Medulla oblongata (tissue), 1 donor: ENCODE data around the gene MAP3K7.

Source experiments
- DNase-seq: peaks from one replicate; pipeline ENCODE4 v3.0.0-alpha.2; 2015; ENCODE audit errors: extremely low spot score

MAP3K7 gene

DNA sequence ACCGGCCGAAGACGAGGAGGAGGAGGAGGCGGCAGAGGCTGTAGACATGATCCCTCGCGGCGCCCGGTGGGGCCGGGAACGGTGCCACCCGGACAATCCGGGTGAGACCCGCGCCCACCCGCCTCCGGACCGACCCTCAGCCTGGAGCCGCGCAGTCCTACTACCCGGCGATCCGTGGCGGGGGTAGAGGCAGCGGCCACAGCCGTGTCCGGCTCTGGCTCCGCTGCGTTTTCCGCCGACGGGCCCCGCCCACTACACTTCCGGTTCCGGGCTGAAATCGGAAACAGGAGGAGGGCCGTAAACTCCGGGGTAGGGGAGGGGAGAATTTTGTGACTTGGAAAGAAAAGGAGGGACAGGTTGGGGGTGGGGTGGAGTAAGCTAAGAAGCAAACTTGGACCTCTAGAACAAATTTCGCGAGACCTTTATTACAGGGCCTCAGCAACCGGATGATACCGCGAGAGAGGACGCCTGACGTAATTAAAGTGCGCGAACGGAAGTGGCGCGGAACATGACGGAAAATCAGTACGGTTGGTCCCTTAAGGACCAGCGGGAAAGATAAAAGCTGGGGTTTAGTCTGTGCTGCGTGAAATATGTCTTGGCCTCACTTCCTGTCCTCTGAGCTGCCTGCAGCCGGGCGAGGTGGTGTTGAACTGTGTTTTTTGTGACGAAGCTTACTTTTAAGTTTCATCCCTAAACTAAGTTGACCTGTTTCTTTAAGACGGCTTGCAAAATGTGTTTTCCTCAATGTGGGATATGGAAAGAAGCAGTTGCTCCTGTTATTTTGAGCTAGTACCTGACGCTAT lies at the start of gene MAP3K7:
Gene MAP3K7 (minus strand): TSS at position 237 of the 803 bp plus-strand sequence. CDS start 189 bp downstream, at position 48.
- peak; percentile 96 for DNase-seq

DNA sequence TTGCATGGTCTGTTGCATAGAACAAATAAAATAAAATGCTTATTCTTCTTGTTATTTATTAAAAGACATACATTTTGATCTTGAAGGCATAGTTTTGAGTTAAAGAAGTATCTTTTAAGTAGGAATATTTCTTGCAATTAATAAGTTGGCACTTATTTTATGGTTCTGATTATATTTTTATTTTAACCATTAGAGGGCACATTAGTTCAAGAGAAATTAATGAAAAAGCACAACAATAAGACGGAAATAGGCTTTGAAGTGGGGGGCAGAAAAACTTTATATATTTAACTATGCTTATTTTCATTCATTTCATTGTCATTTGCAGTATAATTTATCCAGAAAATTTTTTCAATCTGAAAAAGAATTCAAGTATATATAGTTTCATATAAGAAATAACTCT lies 44.2 kb upstream of the MAP3K7 start:
- no peak for DNase-seq

DNA sequence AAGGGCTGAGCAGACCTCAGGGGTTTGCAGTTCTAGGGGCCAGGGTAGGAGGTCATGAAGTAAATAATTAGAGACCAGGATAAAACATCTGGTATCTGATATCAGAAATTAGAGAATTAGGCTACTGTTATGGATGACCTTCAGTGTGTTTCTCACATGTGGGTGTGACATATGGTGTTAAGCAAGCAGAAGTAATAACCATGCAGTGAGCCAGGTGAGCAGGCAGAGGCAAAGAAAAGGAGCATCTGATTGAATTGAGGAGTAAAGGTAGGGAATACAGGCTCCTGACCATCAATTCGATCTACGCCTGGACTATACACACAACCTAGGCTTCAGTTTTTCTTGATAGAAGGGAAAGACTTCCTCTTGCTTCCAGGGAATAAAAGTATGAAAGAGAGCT lies 34.7 kb upstream of the MAP3K7 start:
- no peak for DNase-seq

DNA sequence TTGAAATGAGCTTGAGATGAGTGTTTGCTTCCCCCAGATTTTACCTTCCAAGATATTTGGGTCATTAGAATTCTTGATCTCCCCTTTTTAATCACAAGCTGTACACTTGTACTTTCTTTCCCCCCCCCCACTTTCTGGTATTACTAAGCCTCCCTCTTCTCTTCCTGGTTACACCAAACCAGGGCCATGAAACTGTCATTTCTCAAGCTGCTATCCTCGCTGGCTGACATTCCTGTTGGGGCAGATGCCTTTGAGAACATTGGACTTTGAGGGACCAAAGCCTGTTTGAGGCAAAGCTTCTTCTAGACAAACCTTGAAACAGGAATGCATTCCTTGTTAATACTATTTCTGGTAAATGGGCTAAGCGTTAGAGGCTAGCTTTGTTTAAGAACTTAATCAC lies 32.3 kb upstream of the MAP3K7 start:
- no peak for DNase-seq

DNA sequence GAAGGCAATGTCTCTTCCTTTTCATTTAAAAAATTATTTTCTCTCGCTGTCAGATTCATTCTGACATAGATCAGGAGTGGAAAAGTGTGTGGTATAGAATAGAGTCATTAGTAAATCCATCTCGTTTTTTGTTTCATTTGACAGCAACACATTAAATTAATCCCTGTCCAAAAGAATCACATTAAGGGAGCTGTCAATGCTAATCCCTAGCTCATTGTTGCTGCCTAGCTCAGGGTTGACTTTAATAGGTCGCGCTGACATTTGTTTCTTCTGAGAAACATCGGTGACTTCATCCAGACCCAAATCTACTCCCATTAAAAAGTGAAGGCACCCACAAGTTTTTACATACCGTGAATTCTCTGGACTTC lies 25.4 kb upstream of the MAP3K7 start:
- DNase-seq = no peak

DNA sequence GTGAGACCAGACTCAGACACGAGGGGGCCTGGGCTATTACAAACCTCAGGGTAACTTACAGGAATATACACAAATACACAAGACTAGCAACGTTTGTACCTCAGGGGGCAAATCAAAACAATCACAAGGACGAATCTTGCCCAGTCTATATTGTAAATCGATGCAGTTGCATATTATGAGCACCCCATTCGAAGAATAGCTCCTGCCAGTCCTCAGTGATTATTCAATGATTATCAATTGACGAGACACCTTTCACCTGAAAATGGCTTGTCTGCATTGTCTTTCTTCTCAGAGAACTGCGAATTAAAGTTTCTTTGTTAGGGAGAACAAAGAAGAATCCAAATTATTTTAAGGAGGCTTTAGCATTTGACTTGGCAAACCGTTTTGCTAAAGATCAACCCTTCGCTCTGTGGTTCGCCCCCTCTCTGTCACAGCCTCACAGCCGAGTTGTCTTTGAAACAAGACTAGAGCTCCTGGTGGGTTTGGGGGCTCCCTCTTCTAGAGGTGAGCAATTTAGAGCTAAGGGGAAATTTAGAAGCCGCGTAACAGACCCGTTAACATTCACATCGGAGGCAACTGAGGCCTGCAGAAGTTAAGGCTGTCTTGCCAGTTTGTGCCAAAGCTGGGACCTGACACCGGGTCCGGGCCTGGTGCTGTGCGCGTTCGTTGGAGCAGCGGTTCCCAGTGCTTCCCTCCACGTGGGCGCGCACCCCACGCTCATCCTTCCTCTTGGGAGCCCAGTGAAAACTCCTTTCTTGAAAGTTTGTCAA lies 24.9 kb upstream of the MAP3K7 start:
- DNase-seq = no peak

DNA sequence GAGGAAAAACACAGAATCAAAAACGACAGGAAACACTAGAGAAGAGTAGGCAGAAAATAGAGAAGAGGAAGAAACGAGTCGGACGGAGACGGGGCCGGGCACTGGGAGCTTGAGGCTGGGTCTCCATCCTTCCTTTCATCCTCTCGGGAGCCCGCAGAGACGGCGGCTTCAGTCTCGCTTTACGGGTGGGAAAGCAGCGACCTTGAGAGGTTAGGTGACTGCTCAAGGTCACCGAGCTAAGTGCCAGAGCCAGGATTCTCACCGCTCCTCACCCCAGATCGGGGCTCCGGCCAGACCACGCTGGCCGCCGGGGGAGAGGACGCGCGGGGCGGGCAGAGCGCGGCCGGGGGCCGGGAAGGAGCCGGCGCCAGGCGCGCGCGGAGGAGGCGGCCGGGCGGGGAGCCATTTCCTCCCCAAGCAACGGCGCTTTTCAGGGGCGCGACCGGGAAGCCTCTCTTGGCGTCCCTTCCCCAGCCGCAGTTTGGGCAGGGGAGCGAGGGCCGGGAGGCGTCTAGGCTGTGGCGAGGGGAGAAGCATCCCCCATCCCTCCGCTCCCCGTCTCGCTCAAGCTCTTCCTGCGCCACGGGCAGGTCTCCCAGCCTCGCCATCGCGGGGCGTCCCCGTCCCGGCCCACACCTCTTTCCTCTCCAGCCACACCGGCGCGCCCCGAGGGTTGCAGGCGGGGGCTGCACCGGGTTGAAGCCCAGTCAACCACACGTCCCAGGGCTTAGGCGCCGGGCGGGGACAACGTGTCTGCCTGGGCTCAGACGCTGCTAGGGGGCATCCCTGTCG lies 24.1 kb upstream of the MAP3K7 start:
- DNase-seq = peak; percentile 34

DNA sequence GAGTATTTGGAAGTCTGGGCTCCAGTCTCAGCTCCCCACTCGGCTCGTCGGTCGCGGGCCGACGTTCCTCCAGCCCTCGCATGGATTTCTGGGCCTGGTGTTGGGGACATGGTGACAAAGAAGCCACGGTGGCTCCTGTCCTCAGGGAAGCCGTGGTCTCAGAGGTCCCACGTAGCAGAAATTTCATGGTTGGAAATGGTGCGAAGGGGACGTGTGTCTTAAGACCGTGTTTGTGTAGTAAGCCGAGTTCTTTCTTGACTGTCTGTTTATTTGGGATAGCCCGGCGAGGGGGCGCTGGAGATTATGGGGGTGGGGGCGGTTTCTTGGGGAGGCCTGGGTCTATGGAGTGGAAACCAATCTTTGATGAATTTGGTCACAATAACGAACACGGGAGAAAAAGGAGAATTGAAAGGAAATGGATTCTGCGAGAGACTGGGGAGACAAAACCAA lies 23.5 kb upstream of the MAP3K7 start:
- DNase-seq = peak; percentile 6

DNA sequence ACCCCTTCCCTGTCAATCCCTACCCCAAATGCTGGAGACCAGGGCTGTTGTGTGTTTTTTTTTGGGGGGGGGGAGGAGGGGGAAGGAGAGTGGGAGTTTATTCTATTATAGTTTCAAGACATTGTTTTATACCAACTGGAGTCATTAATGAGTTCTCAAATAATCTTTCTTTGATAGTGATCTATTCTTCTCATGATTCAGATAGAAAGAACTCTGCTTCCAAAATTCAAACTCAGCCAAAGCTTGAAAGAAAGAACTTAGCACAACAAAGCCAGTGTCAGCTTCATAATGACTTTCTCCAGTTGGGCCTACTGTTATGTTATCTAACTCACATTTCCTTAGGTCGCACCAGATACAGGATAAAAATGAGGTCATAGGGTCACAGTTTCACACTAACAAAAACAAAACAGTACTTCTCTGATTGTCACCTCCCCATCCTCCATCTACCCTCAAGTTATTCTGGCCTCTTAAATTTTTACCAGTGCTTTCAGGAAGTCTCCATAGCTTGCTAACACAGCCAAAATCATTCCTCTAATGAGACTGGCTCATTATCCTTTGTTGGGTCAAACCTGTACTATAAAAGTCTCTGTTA lies 19.0 kb upstream of the MAP3K7 start:
- DNase-seq = no peak

DNA sequence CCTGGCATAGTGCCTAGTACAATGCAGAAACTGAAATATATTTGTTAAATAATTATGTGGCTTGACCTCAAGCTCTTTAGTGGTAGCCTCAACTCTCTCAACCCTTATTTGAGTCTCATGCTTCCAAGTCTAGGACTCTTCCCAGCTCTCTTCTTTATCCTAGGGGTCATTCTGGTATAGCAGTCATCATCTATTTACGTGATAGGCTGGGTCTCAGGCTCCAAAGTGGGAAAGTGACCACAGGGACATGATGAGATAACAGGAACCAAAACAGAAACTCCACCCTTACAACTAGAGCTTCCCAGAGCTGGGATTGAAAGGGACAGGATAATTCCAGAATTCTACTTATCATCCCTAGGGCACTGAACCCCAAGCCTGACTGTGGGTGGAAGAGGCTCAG lies 17.7 kb upstream of the MAP3K7 start:
- no peak for DNase-seq

DNA sequence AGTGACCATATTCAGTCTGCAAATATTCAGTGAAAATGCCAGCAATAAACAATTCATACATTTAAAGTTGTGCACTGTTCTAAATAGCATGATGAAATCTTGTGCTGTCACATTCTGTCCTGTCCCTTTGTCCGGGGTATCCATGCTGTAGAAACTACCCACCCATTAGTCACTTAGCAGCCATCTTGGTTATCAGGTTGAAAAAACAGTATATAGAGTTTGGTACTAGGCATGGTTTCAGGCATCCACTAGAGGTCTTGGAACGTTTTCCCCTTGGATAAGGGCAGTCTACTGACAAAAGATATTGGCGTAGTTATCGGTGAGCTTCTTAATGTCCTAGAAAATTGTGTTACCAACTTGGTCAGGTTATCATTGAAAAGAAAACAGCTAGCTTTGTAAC lies 12.3 kb upstream of the MAP3K7 start:
- no peak for DNase-seq

DNA sequence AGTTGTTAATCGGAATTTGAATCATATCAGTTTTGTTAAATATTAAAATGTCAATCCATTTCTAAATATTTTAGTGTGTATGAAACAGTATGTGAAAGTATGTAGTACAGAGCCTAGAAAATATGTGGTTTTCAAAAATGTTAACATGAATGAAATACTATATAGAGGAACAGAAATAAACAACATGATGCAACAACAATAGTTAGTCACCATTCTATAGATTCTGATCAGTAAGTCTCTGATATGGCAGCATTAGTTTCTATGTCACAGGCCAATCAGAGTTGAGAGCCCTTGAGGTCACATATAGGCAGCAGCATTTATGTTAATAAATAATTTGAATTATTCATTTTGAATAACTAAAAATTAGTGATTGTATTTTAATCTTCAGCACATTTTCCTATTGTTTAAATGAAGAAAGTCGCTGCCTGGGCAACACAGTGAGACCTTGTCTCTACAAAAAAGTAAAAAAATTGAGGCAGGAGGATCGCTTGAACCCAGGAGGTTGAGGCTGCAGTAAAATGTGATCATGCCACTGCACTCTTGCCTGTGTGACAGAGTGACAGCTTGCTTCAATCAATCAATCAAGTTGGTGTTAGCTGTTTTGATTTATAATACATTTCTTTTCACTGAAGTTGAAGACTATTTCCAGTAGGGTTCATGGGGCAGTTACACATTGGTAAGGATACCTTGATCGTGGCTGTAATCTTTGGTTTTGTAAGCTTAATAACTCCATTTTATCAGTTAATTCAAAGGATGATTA lies 11.5 kb upstream of the MAP3K7 start:
- DNase-seq = no peak

DNA sequence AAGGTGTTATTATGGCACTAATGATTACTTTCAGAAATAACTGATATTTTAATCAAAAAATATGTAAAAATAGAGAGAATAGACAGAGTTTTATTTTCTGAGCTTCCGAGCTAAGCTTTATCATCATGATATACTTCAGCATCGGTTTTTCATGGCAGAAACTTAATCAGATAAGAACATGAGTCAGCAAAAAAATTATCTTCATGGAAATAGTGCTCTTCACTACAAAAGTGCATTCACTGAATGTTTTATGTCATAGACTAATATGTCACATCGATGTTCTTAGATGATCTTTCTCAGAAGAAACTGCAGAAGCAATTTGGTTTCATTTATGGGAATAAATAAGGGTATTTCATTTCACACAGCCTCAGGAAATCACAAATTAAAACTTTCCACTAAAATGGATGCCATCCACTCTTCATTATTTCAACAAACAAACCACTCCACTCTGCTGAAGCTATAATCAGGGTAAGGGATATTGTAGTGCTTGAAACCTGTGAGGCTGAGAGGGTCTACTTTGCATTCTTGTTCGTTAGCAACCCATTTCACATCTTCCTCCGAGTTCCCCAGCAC lies 10.2 kb upstream of the MAP3K7 start:
- no peak for DNase-seq

DNA sequence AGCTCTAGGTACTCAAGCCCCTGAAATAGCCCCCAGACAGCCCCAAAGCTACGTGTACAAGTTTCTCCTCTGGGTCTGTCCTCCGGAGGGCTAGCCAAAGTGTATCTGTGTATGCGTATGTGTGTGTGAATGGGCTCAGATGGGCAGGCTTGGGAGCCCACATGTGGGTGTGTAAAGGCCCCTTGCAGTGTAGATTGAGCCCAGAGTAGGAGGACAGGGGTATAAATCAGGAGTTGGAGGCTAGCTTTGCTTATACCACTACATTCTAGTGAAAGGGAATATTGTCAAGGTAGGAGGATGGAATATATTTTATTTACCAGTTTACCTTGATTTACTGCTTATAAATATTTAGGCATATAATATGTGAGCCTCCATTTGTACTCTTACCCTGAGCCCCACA lies 9.0 kb upstream of the MAP3K7 start:
- DNase-seq = no peak

DNA sequence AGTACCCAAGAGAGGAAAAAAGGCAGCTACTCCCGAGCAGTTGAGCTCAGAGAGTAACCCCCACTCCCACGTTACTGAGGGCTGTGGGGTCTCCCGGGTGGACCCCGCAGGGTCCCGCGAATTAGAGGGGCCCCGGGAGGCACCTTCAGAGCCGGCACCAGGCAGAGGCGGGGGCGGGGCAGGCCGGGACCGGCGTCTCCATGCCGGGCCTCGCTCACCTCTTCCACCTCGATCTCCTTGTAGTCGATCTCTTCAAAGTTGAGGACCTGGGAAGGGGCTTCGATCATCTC lies 381 bp downstream of the MAP3K7 start:
- DNase-seq = no peak

DNA sequence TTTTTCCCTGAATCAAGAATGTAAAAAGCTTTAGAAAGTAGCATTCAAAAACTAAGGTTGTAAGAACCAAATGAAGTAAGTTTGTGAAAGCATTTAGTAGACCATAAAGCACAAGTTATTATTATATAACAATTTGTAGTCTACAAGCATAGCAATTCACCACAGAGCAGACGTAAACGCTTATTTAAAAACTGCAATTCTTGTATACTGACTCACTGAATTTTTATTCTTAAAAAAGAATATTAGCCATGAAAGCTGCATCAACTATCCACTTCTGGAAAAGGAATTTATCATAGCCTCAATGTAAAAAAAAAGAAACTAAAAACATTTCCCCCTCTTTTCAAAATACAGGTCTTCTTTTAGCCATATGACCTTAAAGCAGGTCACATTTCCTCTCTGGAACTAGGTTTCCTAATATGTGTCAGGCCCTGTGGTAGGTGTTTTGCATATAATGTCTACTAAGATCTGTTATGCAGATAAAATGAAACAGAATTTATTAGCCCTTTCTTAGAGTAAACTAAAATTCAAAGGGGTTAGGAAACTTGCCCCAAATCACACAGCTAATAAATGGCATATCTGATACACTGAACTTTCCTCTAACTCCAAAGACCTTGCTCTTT lies 2.1 kb downstream of the MAP3K7 start:
- no peak for DNase-seq

DNA sequence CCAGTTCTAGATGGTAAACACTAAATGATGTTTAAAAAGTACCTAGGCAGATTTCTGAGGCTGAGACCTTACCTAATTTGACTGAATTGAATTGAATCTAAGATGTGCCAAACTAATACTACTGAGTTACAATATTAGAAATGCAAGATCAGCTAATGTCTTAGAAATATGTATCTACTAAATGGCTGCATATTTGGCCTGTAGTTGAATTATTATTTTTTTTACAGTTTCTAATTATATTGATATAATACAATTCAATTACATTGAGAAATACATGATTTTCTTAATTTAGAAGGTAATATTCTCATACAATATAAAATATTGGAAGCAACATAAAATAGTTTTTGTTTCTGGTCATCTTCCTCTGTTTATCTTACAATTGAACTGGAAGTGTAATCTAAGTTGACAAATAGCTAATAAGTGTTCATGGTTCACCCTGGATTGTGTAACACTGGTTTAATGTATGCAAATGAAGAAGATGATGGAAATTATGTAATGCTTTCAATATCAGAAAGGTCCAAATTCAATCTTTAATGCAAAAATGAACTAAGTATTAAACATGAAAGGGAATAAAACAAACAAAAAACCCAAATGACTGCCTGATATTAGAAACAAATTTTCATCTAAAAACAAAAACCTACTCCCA lies 2.9 kb downstream of the MAP3K7 start:
- DNase-seq = no peak

DNA sequence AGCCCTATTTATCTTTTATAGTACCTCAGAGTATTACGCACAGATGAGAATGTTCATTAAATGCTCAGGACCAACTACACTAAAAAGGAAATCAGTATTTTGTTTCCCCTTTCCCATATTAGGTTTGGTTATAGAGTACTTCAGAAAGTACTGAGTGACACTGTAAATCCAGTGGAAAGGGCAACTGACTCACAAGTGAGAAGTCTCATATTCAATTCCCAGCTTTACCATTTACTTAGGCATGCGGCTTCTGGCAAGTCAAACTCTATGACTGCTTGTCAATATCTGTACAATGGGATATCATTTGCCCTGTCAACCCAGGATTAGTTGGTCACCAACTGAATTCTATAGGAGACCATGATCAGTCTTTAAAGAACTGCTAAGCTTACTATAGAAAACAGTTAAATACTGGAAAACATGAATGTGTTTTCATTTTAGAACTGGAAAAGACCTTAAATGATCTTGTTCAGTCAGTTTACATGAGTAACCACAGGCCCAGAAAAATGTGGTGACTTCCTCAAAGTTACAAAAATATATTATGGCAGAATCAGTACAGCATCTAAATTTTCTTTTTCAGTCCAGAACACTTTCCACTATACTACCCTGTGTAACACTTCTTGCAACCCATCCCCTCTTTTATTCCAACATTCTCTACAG lies 3.6 kb downstream of the MAP3K7 start:
- DNase-seq = no peak

DNA sequence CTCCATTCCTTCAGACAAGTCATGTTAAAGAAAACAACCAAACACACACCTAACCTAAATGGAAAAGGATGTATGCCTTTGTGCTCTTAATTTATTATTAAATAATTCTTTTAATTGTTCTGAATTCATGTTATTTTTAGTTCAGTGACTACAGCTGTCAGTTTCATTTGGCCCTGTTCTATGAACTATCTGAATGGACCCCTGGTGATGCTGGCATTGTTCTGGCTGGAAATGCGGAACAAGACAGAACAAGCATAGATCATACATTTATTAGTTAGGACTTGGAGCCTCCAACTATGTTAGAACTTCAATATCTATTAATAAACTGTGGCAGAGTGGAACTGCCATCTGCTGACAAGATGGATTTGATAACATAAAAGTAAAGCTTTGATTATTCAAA lies 5.7 kb downstream of the MAP3K7 start:
- DNase-seq = no peak
